ENCODE results near the gene POLR3H. TPM values are rescaled to one million over a fixed set of nuclear protein-coding genes. Genes with fewer than 3 reads are reported as not detected.

Gene POLR3H
- total and polyA plus RNA-seq, 2 of the 4 experiments (the other 2 are of a cell fraction): 37.8 to 67.8 TPM

GRCh38 chr22:41498303-41498835 is 45.9 kb downstream of the POLR3H start:
- Histone ChIP-seq H3K36me3 (ENCODE audit: control insufficient read depth, insufficient read depth, low read length) (peaks cover 14% of the 10 kb centered on the region), H3K9me3 (ENCODE audit: control insufficient read depth, insufficient read depth, low read length) (no peaks in the 10 kb centered on the region), H3K18ac (ENCODE audit: low read depth, low read length) (no peak overlapping the region), H3K27ac (ENCODE audit: insufficient read depth, low read length) (no peak overlapping the region), H2BK15ac (ENCODE audit: low read depth, low read length) (no peak overlapping the region), H3K4me1 (ENCODE audit: control insufficient read depth, insufficient read depth, low read length) (no peaks in the 10 kb centered on the region), H3K56ac (ENCODE audit: extremely low read depth, insufficient read depth, low read length) (no peak overlapping the region), H2AK9ac (replicated peaks; ENCODE audit: low read depth, low read length, poor library complexity) (peak overlapping the region; percentile 42), H2BK20ac (ENCODE audit: low read depth, low read length) (no peak overlapping the region), H4K91ac (ENCODE audit: insufficient read depth, low read depth, low read length) (no peak overlapping the region), H2BK5ac (ENCODE audit: low read depth, low read length, poor library complexity, severe bottlenecking) (no peak overlapping the region), H2AK5ac (ENCODE audit: low read depth, low read length) (no peak overlapping the region), H3K14ac (replicated peaks; ENCODE audit: low read depth, low read length) (no peak overlapping the region), H2BK120ac (ENCODE audit: low read depth, low read length) (no peak overlapping the region), H3K4me3 (ENCODE audit: insufficient read depth, low read depth, low read length) (no peak overlapping the region), H2AFZ (replicated peaks; ENCODE audit: low read length, poor library complexity) (no peak overlapping the region), H4K8ac (ENCODE audit: low read depth in 2 of 2, low read length in 2 of 2) (0 out of 4 replicates have a peak overlapping the region, but pooled peaks of 1 of the 2 experiments have one; percentile 1), H4K20me1 (ENCODE audit: insufficient read depth, low read length) (peaks cover 23% of the 10 kb centered on the region), H3K4ac (ENCODE audit: low read depth, low read length) (no peak overlapping the region), H4K5ac (ENCODE audit: low read depth, low read length) (no peak overlapping the region), H3K23ac (ENCODE audit: low read depth, low read length) (no peak overlapping the region), H3K79me1 (ENCODE audit: low read depth in 1 of 2, low read length in 2 of 2) (peaks cover 29 to 67% of the 10 kb centered on the region in 2 experiments), H3K27me3 (ENCODE audit: control insufficient read depth, insufficient read depth, low read length) (no peaks in the 10 kb centered on the region), H3K9me1 (ENCODE audit: insufficient read depth, low read length) (peaks cover 11% of the 10 kb centered on the region; the same call in 1 of the 2 replicates), H3K9ac (ENCODE audit: low read depth, low read length) (no peak overlapping the region), H3K4me2 (ENCODE audit: low read depth, low read length) (no peak overlapping the region)
- CTCF ChIA-PET: no interaction called here
- POLR2A ChIA-PET (ENCODE audit: unreplicated experiment): no interaction called here
- DNase-seq (no peak), ATAC-seq (ENCODE audit: low read depth) (no peak)
- dilution Hi-C loops (cut with HindIII; ENCODE audit: low sequenced_read_pairs, unreplicated experiment) (no loop called here), intact Hi-C loops (cut with micrococcal nuclease) (no loop called here), in situ Hi-C loops (cut with MboI; ENCODE audit: low sequenced_read_pairs) (no loop called here)
- no TSS peak for BruUV-seq (replicated peaks)
- no CpG with 5 or more reads among the region's 6 CpGs for whole genome bisulfite sequencing, 2 experiments (ENCODE audit: extremely low coverage in 2 of 2, insufficient read length in 1 of 2)
- TF ChIP-seq MAFK (IDR thresholded peaks at IDR 0.05; ENCODE audit: low read depth, low read length): no peak
- TF ChIP-seq BHLHE40 (IDR thresholded peaks at IDR 0.05; ENCODE audit: low read depth, low read length): no peak
- no peak for TF ChIP-seq NFE2L2 (IDR thresholded peaks at IDR 0.05; ENCODE audit: low read depth, low read length)
- TF ChIP-seq SMC3 (IDR thresholded peaks at IDR 0.05; ENCODE audit: low read depth, low read length): no peak
- no peak for TF ChIP-seq RAD21 (IDR thresholded peaks at IDR 0.05; ENCODE audit: low read length)
- TF ChIP-seq CHD1 (IDR thresholded peaks at IDR 0.05; ENCODE audit: low read depth, low read length): no peak
- no peak for TF ChIP-seq RFX5 (IDR thresholded peaks at IDR 0.05; ENCODE audit: low read depth, low read length)
- TF ChIP-seq ELK1 (IDR thresholded peaks at IDR 0.05; ENCODE audit: borderline replicate concordance, low read depth, low read length): no peak
- TF ChIP-seq RCOR1 (IDR thresholded peaks at IDR 0.05; ENCODE audit: insufficient replicate concordance, low read length): no peak
- TF ChIP-seq FOS (IDR thresholded peaks at IDR 0.05; ENCODE audit: low read depth, low read length): no peak
- no peak for TF ChIP-seq CEBPB (IDR thresholded peaks at IDR 0.05; ENCODE audit: low read depth, low read length)
